ENCODE measurements around the gene KAZN.

KAZN gene

GRCh38 chr1:14604414-14604813 lies 5.9 kb downstream of the KAZN start:
- Histone ChIP-seq H3K4me1 (ENCODE audit: insufficient read depth, low read length) (peaks cover 37% of the 10 kb centered on the region), H3K9me3 (ENCODE audit: insufficient read depth, low read depth, low read length) (no peaks in the 10 kb centered on the region), H3K27ac (ENCODE audit: low read length) (no peak overlapping the region), H3K4me3 (ENCODE audit: low read length) (no peak overlapping the region), H3K27me3 (ENCODE audit: insufficient read depth, low read length) (peaks cover 20% of the 10 kb centered on the region), H3K36me3 (ENCODE audit: insufficient read depth, low read depth, low read length) (no peaks in the 10 kb centered on the region), H3K9ac (ENCODE audit: low read depth, low read length) (no peak overlapping the region)

DNA sequence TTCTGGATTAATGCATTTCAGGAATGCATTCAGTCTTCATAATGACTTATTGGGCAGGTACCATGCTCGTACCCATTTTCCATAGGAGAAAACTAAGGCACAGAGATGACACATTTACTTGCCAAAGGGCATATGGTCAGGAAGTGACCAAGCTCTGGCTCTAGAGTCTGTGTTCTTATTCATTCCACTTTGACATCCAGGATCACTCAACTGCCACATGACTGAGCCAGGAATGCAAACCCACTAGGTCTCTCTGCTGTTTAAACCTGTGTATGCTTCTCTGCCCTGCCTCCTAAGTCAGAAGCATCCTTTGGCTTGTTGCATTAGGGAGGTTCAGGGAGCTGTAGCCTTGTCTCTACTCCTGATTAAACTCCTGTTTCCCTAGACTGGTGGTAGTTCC lies 7.5 kb downstream of the KAZN start:
- Histone ChIP-seq H3K36me3 (ENCODE audit: insufficient read depth, low read depth, low read length) (no peaks in the 10 kb centered on the region), H3K4me3 (ENCODE audit: low read length) (no peak overlapping the region), H3K9ac (ENCODE audit: low read depth, low read length) (no peak overlapping the region), H3K9me3 (ENCODE audit: insufficient read depth, low read depth, low read length) (no peaks in the 10 kb centered on the region), H3K27me3 (ENCODE audit: insufficient read depth, low read length) (peaks cover 5% of the 10 kb centered on the region; the same call in 1 of the 2 replicates), H3K4me1 (ENCODE audit: insufficient read depth, low read length) (peaks cover 25% of the 10 kb centered on the region), H3K27ac (ENCODE audit: low read length) (no peak overlapping the region)

DNA sequence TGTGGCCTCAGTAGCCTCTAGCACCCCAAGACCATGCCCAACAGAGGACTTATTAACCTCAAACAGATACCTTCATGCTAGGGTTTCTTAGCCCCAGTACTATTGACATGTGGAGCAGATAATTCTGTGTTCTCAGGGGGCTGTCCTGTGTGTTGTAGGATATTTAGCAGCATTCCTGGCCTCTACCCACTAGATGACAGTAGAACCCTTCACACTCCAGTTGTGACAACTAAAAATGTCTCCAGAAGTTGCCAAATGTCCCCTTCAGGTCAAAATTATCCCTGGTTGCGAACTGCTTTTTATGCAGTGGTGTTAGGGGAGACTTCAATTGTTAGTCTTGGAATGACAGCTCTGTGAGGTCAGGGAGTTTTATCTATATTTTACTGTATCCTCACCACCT lies 8.1 kb downstream of the KAZN start:
- no peak overlapping the region for H3K27ac ChIP-seq (ENCODE audit: low read length)
- H3K9me3 ChIP-seq (ENCODE audit: insufficient read depth, low read depth, low read length), result no peaks in the 10 kb centered on the region
- H3K36me3 ChIP-seq (ENCODE audit: insufficient read depth, low read depth, low read length), result no peaks in the 10 kb centered on the region
- H3K4me1 ChIP-seq (ENCODE audit: insufficient read depth, low read length), result peaks cover 18% of the 10 kb centered on the region
- H3K27me3 ChIP-seq (ENCODE audit: insufficient read depth, low read length), result no peaks in the 10 kb centered on the region; the same call in 1 of the 2 replicates
- H3K4me3 ChIP-seq (ENCODE audit: low read length), result no peak overlapping the region
- no peak overlapping the region for H3K9ac ChIP-seq (ENCODE audit: low read depth, low read length)

- no peak overlapping the region for H3K4me3 ChIP-seq (ENCODE audit: low read length)
- H3K4me1 ChIP-seq (ENCODE audit: insufficient read depth, low read length), result peaks cover 12% of the 10 kb centered on the region
- no peak overlapping the region for H3K27ac ChIP-seq (ENCODE audit: low read length)
- no peaks in the 10 kb centered on the region; the same call in 1 of the 2 replicates for H3K27me3 ChIP-seq (ENCODE audit: insufficient read depth, low read length)
- no peaks in the 10 kb centered on the region for H3K9me3 ChIP-seq (ENCODE audit: insufficient read depth, low read depth, low read length)
- H3K9ac ChIP-seq (ENCODE audit: low read depth, low read length), result no peak overlapping the region
- no peaks in the 10 kb centered on the region for H3K36me3 ChIP-seq (ENCODE audit: insufficient read depth, low read depth, low read length)
Measured at GRCh38 chr1:14607295-14607694, 8.8 kb downstream of the KAZN start.

DNA sequence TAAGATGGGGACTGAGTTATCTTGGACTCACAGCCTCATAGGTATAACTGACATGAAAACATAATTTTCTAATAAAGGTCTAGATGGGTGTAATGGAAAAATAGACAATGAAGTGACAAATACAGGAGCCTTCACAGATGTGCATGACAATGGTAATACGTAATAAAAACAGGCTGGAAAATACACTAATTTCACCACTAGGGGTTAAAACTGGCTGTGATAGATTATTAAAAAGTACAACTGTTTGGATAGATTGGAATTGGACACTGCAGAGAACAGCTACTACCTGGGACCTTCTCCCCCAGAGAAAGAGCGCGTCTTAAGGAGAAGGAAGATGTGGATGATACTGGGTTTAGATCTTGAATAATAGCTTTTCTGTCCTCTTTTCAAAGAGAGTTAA lies 9.8 kb downstream of the KAZN start:
- Histone ChIP-seq H3K4me1 (ENCODE audit: insufficient read depth, low read length) (0 out of 2 replicates have a peak, but pooled peaks cover 2% of the 10 kb centered on the region), H3K9me3 (ENCODE audit: insufficient read depth, low read depth, low read length) (no peaks in the 10 kb centered on the region), H3K27ac (ENCODE audit: low read length) (no peak overlapping the region), H3K27me3 (ENCODE audit: insufficient read depth, low read length) (no peaks in the 10 kb centered on the region), H3K36me3 (ENCODE audit: insufficient read depth, low read depth, low read length) (no peaks in the 10 kb centered on the region), H3K9ac (ENCODE audit: low read depth, low read length) (no peak overlapping the region), H3K4me3 (ENCODE audit: low read length) (no peak overlapping the region)

DNA sequence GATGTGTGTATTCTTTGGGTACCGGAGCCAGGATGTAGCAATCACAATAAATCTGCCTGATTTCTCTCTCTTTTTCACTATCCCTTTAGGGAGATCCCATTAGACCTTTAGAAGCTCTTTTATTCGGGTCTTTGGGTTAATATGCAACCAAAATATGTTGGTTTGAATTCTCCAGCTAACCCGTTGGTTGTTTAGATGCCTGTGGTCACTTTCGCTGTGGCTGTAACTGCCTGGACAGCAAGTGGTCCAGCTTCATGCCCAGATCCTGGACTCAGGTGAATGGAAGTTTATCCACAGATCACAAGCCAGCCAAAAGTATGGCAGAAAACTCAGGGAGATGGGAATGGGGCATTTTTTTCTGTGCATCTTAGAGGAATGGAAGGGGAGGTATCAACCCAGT lies 12.3 kb downstream of the KAZN start:
- H3K4me1 ChIP-seq (ENCODE audit: insufficient read depth, low read length), result no peaks in the 10 kb centered on the region
- no peak overlapping the region for H3K9ac ChIP-seq (ENCODE audit: low read depth, low read length)
- H3K36me3 ChIP-seq (ENCODE audit: insufficient read depth, low read depth, low read length), result no peaks in the 10 kb centered on the region
- H3K4me3 ChIP-seq (ENCODE audit: low read length), result no peak overlapping the region
- no peaks in the 10 kb centered on the region for H3K9me3 ChIP-seq (ENCODE audit: insufficient read depth, low read depth, low read length)
- H3K27ac ChIP-seq (ENCODE audit: low read length), result no peak overlapping the region
- H3K27me3 ChIP-seq (ENCODE audit: insufficient read depth, low read length), result no peaks in the 10 kb centered on the region

GRCh38 chr1:14611792-14612191 lies 13.3 kb downstream of the KAZN start:
- Histone ChIP-seq H3K4me3 (ENCODE audit: low read length) (no peak overlapping the region), H3K27me3 (ENCODE audit: insufficient read depth, low read length) (no peaks in the 10 kb centered on the region), H3K27ac (ENCODE audit: low read length) (no peak overlapping the region), H3K9me3 (ENCODE audit: insufficient read depth, low read depth, low read length) (no peaks in the 10 kb centered on the region), H3K9ac (ENCODE audit: low read depth, low read length) (no peak overlapping the region), H3K4me1 (ENCODE audit: insufficient read depth, low read length) (no peaks in the 10 kb centered on the region), H3K36me3 (ENCODE audit: insufficient read depth, low read depth, low read length) (no peaks in the 10 kb centered on the region)

DNA sequence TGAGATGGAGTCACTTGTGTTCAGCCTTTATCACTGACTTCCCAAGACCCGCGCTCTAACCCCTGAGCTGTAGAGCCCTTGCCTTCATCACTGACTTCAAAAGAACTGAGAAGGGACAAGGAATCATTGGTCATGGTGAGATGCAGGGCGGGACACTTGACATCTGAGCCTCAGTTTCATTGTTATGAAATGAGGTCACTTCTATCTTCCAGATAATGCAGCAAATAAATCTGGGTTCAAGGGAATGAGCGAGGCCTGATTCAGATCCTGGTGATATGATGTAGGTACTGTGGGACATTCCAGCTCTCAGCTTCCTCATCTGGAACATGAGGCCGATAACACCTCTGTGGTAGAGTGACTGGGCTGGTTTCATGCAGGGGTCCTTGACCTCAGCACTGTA lies 13.8 kb downstream of the KAZN start:
- Histone ChIP-seq H3K27me3 (ENCODE audit: insufficient read depth, low read length) (no peaks in the 10 kb centered on the region), H3K27ac (ENCODE audit: low read length) (no peak overlapping the region), H3K4me3 (ENCODE audit: low read length) (no peak overlapping the region), H3K36me3 (ENCODE audit: insufficient read depth, low read depth, low read length) (no peaks in the 10 kb centered on the region), H3K4me1 (ENCODE audit: insufficient read depth, low read length) (no peaks in the 10 kb centered on the region), H3K9me3 (ENCODE audit: insufficient read depth, low read depth, low read length) (no peaks in the 10 kb centered on the region), H3K9ac (ENCODE audit: low read depth, low read length) (no peak overlapping the region)

GRCh38 chr1:14613926-14614325 lies 15.4 kb downstream of the KAZN start:
- no peak overlapping the region for H3K9ac ChIP-seq (ENCODE audit: low read depth, low read length)
- no peaks in the 10 kb centered on the region for H3K9me3 ChIP-seq (ENCODE audit: insufficient read depth, low read depth, low read length)
- no peaks in the 10 kb centered on the region for H3K4me1 ChIP-seq (ENCODE audit: insufficient read depth, low read length)
- no peak overlapping the region for H3K27ac ChIP-seq (ENCODE audit: low read length)
- no peaks in the 10 kb centered on the region for H3K27me3 ChIP-seq (ENCODE audit: insufficient read depth, low read length)
- H3K4me3 ChIP-seq (ENCODE audit: low read length), result no peak overlapping the region
- no peaks in the 10 kb centered on the region for H3K36me3 ChIP-seq (ENCODE audit: insufficient read depth, low read depth, low read length)

DNA sequence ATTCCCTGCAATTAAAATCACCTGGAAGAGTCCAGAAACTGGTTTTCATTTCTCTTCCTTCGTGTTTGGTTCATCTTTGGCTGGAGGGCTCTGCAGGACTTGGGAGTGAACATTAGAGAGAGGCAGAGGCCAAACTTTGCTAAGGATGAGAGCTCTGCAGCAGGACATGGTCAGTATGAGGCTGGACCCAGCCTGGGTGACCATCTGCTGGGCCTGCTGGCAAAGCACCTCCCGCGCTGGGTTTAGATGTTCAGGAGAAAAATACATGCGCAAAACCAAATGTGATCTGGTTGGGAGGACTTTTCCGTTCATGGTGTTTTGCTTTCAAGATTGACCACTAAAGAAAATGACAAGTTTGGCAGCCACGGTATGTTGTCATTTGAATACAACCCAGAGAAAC lies 15.9 kb downstream of the KAZN start:
- Histone ChIP-seq H3K27ac (ENCODE audit: low read length) (no peak overlapping the region), H3K4me3 (ENCODE audit: low read length) (no peak overlapping the region), H3K4me1 (ENCODE audit: insufficient read depth, low read length) (no peaks in the 10 kb centered on the region), H3K27me3 (ENCODE audit: insufficient read depth, low read length) (no peaks in the 10 kb centered on the region), H3K9ac (ENCODE audit: low read depth, low read length) (no peak overlapping the region), H3K9me3 (ENCODE audit: insufficient read depth, low read depth, low read length) (no peaks in the 10 kb centered on the region), H3K36me3 (ENCODE audit: insufficient read depth, low read depth, low read length) (no peaks in the 10 kb centered on the region)

- H3K9me3 ChIP-seq (ENCODE audit: insufficient read depth, low read depth, low read length), result no peaks in the 10 kb centered on the region
- no peak overlapping the region for H3K4me3 ChIP-seq (ENCODE audit: low read length)
- no peak overlapping the region for H3K27ac ChIP-seq (ENCODE audit: low read length)
- H3K36me3 ChIP-seq (ENCODE audit: insufficient read depth, low read depth, low read length), result no peaks in the 10 kb centered on the region
- no peaks in the 10 kb centered on the region for H3K27me3 ChIP-seq (ENCODE audit: insufficient read depth, low read length)
- H3K9ac ChIP-seq (ENCODE audit: low read depth, low read length), result no peak overlapping the region
- H3K4me1 ChIP-seq (ENCODE audit: insufficient read depth, low read length), result no peaks in the 10 kb centered on the region
Measured at GRCh38 chr1:14615549-14616218, 17.2 kb downstream of the KAZN start.

DNA sequence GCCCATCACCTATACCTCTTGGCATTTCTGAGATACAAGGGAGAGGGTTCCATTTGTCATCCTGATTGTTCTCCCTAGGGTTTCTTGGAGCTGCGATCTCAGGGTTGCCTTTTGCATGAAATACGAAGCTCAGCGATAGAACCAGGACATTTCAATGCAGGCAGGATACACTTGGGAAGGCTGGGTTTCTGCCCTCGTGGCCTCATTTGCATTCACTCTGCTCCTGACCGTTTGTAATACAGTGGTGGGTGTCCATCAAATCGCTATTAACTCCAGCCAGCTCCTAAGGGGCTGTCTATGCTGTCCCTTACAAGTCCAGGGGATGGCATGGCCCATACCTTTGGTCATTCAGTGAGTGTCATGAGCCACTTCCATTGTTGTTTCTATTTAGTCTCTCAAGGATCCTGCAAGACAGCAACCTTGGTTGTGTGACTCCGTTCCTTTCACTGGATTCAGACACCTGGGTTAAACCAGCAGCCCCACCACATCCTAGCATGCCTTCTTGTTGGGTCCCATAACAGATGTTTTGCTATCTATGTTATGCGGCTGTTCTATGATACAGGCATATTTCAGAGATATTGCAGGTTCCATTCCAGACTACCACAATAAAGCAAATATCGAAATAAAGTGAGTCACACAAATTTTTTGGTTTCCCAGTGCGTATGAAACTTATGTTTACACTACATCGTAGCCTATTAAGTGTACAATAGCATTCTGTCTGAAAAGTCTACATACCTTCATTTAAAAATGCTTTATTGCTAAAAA lies 18.3 kb downstream of the KAZN start:
- H3K9me3 ChIP-seq (ENCODE audit: insufficient read depth, low read depth, low read length), result no peaks in the 10 kb centered on the region
- H3K27ac ChIP-seq (ENCODE audit: low read length), result no peak overlapping the region
- H3K4me1 ChIP-seq (ENCODE audit: insufficient read depth, low read length), result no peaks in the 10 kb centered on the region
- no peaks in the 10 kb centered on the region for H3K27me3 ChIP-seq (ENCODE audit: insufficient read depth, low read length)
- H3K9ac ChIP-seq (ENCODE audit: low read depth, low read length), result no peak overlapping the region
- H3K36me3 ChIP-seq (ENCODE audit: insufficient read depth, low read depth, low read length), result no peaks in the 10 kb centered on the region
- H3K4me3 ChIP-seq (ENCODE audit: low read length), result no peak overlapping the region
